Cardiac septum (tissue), 1 donor: ENCODE measurements around the gene UNC80. TPM values are rescaled to one million over a fixed set of nuclear protein-coding genes. Genes with fewer than 3 reads are reported as not detected.

Experiments used
- DNase-seq: peaks from one replicate; pipeline ENCODE4 v3.0.0-alpha.2; 2020; ENCODE audit warnings: low spot score
- intact Hi-C: fragments of 100-400 bp; cut with DNase I; formaldehyde crosslinking; loops from one replicate; pipeline ENCODE4 v1.14.0; 2022
- total RNA-seq: library from RNA; stranded (reverse); fragmentation: NEBNext Ultra II Directional; extraction: Animal tissue kit (Norgen Biotek cat#: 25700); gene quantifications from one replicate; pipeline ENCODE4 v1.2.1, GENCODE V29; 2021
- donor health status: DM: no; HTN: no; CAD: no.

Gene UNC80
- total RNA-seq, 1 donor from 2014 or later = 2.1 TPM

GRCh38 chr2:209960045-209960444, 188.4 kb downstream of the UNC80 start:
- DNase-seq = no peak
- intact Hi-C loops = no loop called here

- intact Hi-C loops = no loop called here
- DNase-seq = no peak
Measured at GRCh38 chr2:209960676-209961630, 189.3 kb downstream of the UNC80 start.

DNA sequence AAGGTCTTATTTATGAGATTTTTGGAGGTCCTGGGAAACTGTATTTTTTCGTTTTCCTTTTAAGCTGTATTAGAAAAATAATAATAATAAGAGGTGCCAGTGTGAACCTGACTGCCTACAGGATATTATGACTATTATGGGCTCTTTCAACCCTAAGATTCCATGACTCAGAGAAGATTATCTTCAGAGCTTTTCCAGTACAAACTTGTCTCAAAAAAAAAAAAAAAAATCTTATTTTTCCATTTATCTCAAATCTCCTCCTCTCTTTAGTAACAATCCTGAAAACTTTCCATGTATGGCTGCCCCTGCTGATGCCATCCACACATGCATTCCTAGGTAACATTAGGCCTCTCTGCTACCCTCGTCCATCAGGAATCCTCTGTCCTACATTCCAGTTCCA, 194.1 kb downstream of the UNC80 start:
- intact Hi-C loops = no loop called here

GRCh38 chr2:209969692-209970091, 198.1 kb downstream of the UNC80 start:
- DNase-seq = no peak
- intact Hi-C loops = no loop called here

More for the DNA sequence above, 194.1 kb downstream of the UNC80 start:
- DNase-seq = no peak

GRCh38 chr2:209970271-209970670, 198.6 kb downstream of the UNC80 start:
- intact Hi-C loops = no loop called here
- no peak for DNase-seq

- intact Hi-C loops = no loop called here
- no peak for DNase-seq
Measured at GRCh38 chr2:209970711-209971110, 199.1 kb downstream of the UNC80 start.

DNA sequence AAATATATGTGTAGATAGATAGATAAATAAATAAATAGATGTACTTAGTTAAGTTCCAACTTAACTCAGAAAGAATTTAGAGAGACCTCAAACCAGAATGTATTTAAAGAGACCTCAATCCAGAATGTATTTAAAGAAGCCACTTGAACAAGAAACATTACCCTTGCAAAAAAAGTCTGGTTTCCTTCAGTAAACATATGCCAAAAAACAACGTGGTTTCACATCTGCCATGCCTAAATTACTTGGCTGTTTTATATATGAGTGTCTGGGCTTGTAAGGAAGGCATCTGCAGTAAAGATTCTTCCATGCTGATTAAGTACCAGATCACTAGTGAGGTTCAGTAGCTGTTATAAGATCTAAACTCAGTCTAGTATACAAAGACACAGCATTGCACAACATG, 201.7 kb downstream of the UNC80 start:
- DNase-seq = no peak
- intact Hi-C loops = no loop called here

DNA sequence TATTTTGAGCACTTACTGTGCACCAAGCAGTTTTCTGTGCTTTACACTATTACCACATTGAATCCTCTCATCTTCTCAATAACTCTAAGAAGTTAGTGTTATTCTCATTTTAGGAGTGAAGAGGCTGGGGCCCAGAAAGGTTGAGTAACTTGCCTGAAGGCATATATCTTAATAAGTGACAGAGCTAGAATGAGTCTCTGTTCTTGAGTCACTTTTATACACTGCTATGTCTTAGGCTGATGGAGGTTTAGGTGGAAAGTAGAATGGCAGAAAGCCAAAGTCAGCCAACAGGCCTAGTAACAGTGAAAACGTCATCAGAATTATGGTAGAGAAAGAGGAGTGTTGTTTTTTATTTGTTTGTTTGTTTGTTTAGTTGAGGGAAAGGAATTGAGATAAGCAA, 202.9 kb downstream of the UNC80 start:
- DNase-seq = no peak
- intact Hi-C loops = no loop called here

DNA sequence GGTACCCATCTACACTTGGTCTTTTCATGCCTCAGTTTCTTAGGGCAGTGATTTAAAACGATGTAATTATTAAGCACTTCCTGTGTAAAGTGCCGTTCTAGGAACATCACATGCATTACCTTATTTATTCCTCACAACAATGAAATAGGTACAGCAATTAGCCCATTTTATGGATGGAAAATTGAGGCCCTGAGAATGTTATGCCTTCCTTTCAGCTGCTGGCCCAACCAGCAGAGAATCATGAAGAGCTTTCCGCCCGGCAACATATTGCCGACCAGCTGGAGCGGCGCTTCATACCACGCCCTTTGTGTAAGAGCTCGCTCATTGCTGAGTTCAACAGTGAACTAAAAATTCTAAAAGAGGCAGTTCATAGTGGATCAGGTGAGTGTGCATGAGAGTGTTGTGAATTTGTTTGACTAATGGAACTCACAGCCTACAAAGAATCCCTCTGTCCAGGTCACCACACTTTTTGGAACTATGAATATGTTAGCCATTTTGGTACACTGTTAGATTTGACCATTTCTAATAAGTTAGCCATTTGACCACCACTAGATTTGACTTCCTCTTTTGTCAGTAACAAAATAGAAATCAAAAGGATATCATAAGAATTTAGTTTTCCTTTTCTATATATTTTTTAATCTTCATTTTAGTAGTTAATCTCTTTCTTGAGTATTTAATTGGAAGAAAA, 205.2 kb downstream of the UNC80 start:
- intact Hi-C loops = no loop called here
- no peak for DNase-seq

- no peak for DNase-seq
- intact Hi-C loops = no loop called here
Measured at GRCh38 chr2:209977386-209978239, 206.0 kb downstream of the UNC80 start.

DNA sequence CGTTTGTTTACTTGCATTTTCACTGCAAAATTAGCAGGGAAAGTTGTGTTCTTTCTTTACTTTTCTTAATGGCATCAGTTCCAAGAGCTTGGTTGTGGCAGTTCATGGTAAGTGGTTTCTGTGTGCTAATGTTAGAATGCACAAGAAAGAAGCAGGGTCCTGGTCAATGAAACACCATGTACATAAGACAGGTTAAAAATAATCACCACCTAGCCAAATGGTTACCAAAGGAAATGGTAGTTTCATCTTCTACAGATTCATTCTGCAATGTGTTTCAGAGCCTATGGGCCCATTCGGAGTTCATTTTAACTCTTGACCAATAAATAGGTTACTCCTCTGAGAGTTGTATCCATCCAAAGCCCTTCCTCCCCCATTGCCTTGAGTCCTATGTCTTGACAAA, 212.7 kb downstream of the UNC80 start:
- DNase-seq = no peak
- intact Hi-C loops = no loop called here

DNA sequence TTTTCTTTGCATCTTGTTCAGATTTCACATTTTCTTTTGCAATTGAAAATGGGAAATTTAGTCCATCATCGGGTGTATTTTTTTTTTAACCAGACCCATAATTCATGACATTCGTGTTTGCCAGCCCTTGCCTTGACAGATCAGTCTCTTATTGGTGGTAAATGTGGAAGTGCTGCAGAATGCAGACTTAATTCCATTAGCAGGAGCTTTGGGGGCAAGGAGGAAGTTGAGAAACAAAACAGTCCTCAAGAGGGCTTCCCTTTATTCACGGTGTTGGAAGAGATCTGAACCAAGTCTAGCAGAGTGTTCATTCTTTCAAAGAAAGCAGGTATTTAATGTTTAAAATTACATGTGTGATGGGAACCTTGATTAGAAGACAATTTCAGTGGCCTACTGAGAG, 214.2 kb downstream of the UNC80 start:
- intact Hi-C loops = no loop called here

DNA sequence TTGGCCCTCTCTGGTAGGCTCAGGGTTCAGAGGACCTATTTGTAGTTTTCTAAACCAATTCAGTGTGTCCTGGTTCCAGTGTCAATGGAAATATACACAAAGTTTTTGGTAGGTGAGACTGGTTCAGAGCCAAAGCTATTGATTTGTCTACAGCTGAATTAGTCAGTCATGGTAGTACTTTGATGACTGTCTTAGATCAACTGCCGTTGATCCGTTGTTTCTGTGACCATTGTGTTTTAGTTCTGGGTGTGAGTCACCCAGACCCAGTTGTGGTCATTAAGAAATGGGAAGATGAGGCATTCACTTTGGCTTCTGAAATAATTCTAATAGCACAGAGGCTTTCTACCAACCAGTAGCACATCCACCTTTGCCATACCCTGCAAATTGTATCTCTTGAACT, 214.8 kb downstream of the UNC80 start:
- DNase-seq = no peak
- intact Hi-C loops = no loop called here

More for the DNA sequence above, 214.2 kb downstream of the UNC80 start:
- no peak for DNase-seq

- no peak for DNase-seq
- intact Hi-C loops = no loop called here
Measured at GRCh38 chr2:209988010-209988409, 216.4 kb downstream of the UNC80 start.

DNA sequence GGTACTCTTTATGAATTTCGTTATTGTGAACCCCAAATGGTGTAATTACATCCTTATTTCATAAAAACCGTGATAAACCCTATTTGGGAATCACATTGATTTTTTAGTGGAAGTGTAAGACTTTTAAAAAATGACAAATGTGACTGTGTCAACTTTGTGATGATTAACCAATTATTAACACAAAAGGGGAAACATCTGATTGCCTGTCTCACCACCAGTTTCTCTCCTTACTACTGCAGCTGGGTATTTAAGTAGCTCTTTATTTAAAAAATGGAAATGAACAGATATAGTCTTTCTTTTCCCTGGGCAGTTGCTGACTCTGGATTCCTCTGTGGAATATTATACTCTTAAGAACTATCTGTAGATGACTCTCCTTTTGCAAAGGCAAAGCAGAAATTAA, 219.2 kb downstream of the UNC80 start:
- intact Hi-C loops = no loop called here
- DNase-seq = no peak

- intact Hi-C loops = no loop called here
- no peak for DNase-seq
Measured at GRCh38 chr2:209993968-209994367, 222.3 kb downstream of the UNC80 start.

GRCh38 chr2:209998596-209998995, 227.0 kb downstream of the UNC80 start:
- DNase-seq = no peak
- intact Hi-C loops = no loop called here

DNA sequence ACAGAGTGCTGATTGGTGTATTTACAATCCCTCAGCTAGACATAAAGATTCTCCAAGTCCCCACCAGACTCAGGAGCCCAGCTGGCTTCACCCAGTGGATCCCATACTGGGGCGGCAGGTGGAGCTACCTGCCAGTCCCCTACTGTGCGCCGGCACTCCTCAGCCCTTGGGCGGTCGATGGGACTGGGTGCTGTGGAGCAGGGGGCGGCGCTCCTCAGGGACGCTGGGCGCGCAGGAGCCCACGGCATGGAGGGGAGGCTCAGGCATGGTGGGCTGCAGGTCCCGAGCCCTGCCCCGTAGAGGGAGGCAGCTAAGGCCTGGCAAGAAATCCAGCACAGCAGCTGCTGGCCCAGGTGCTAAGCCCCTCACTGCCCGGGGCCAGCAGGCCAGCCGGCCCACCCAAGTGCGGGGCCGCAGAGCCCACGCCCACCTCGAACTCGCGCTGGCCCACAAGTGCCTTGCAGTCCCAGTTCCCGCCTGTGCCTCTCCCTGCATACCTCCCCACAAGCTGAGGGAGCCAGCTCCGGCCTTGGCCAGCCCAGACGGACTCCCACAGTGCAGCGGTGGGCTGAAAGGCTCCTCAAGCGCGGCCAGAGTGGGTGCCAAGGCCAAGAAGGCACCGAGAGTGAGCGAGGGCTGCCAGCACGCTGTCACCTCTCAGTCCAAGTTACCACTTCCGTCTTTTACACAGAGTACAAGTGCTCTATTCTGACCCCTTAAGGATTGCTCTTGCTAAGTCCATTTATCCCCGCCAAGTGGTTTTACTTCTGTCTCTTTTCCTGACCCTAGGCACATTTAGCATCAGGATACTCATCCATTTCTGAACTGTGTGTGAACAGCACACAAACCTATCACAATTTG, 229.1 kb downstream of the UNC80 start:
- intact Hi-C loops = no loop called here
- no peak for DNase-seq
